Measurements from ENCODE around the gene ITPKB.
"Not testable (repeated sequence)": the region's sequence is repeated elsewhere in the genome, so short reads cannot be mapped to it uniquely, and the experiment has no call there.

Gene ITPKB

GRCh38 chr1:226728448-226728847, 10.6 kb downstream of the ITPKB start:
- Mint-ChIP-seq H3K4me3 (peak overlapping the region; percentile 76), H3K9me3 (no peaks in the 10 kb centered on the region), H3K4me1 (ENCODE audit: low read depth) (peaks cover 100% of the 10 kb centered on the region), H3K36me3 (ENCODE audit: low read depth) (peaks cover 60% of the 10 kb centered on the region), H3K27ac (peak overlapping the region; percentile 95), H3K27me3 (no peaks in the 10 kb centered on the region)

- Mint-ChIP-seq H3K4me1 (ENCODE audit: low read depth) (peaks cover 98% of the 10 kb centered on the region), H3K27ac (peak overlapping the region; percentile 95), H3K36me3 (ENCODE audit: low read depth) (peaks cover 48% of the 10 kb centered on the region), H3K9me3 (no peaks in the 10 kb centered on the region), H3K4me3 (peak overlapping the region; percentile 76), H3K27me3 (no peaks in the 10 kb centered on the region)
Measured at GRCh38 chr1:226725897-226726267, 13.2 kb downstream of the ITPKB start.

- H3K27ac Mint-ChIP-seq = peak overlapping the region; percentile 95
- peaks cover 38% of the 10 kb centered on the region for H3K36me3 Mint-ChIP-seq (ENCODE audit: low read depth)
- peak overlapping the region; percentile 76 for H3K4me3 Mint-ChIP-seq
- peaks cover 98% of the 10 kb centered on the region for H3K4me1 Mint-ChIP-seq (ENCODE audit: low read depth)
- no peaks in the 10 kb centered on the region for H3K9me3 Mint-ChIP-seq
- no peaks in the 10 kb centered on the region for H3K27me3 Mint-ChIP-seq
Measured at GRCh38 chr1:226723657-226724532, 15.2 kb downstream of the ITPKB start.

GRCh38 chr1:226722901-226723656, 16.0 kb downstream of the ITPKB start:
- Mint-ChIP-seq H3K36me3 (ENCODE audit: low read depth) (peaks cover 36% of the 10 kb centered on the region), H3K4me1 (ENCODE audit: low read depth) (peaks cover 98% of the 10 kb centered on the region), H3K27me3 (no peaks in the 10 kb centered on the region), H3K27ac (peak overlapping the region; percentile 95), H3K9me3 (no peaks in the 10 kb centered on the region), H3K4me3 (peak overlapping the region; percentile 65)

GRCh38 chr1:226722240-226722900, 16.7 kb downstream of the ITPKB start:
- Mint-ChIP-seq H3K27ac (peak overlapping the region; percentile 95), H3K36me3 (ENCODE audit: low read depth) (peaks cover 38% of the 10 kb centered on the region), H3K4me3 (peak overlapping the region; percentile 65), H3K4me1 (ENCODE audit: low read depth) (peaks cover 98% of the 10 kb centered on the region), H3K9me3 (no peaks in the 10 kb centered on the region), H3K27me3 (no peaks in the 10 kb centered on the region)

GRCh38 chr1:226720574-226720973, 18.5 kb downstream of the ITPKB start:
- peaks cover 98% of the 10 kb centered on the region for H3K4me1 Mint-ChIP-seq (ENCODE audit: low read depth)
- peaks cover 28% of the 10 kb centered on the region for H3K36me3 Mint-ChIP-seq (ENCODE audit: low read depth)
- not testable (repeated sequence) for H3K4me3 Mint-ChIP-seq, H3K9me3 Mint-ChIP-seq, H3K27me3 Mint-ChIP-seq
- H3K27ac Mint-ChIP-seq = peak overlapping the region; percentile 87

GRCh38 chr1:226719596-226720387, 19.3 kb downstream of the ITPKB start:
- no peak overlapping the region for H3K4me3 Mint-ChIP-seq
- no peaks in the 10 kb centered on the region for H3K27me3 Mint-ChIP-seq
- no peaks in the 10 kb centered on the region for H3K9me3 Mint-ChIP-seq
- peak overlapping the region; percentile 87 for H3K27ac Mint-ChIP-seq
- H3K4me1 Mint-ChIP-seq (ENCODE audit: low read depth) = peaks cover 98% of the 10 kb centered on the region
- peaks cover 25% of the 10 kb centered on the region for H3K36me3 Mint-ChIP-seq (ENCODE audit: low read depth)

GRCh38 chr1:226717256-226717909, 21.7 kb downstream of the ITPKB start:
- peak overlapping the region; percentile 87 for H3K27ac Mint-ChIP-seq
- peaks cover 98% of the 10 kb centered on the region for H3K4me1 Mint-ChIP-seq (ENCODE audit: low read depth)
- H3K9me3 Mint-ChIP-seq = peaks cover 7% of the 10 kb centered on the region
- H3K27me3 Mint-ChIP-seq = no peaks in the 10 kb centered on the region
- H3K4me3 Mint-ChIP-seq = peak overlapping the region; percentile 52
- H3K36me3 Mint-ChIP-seq (ENCODE audit: low read depth) = peaks cover 44% of the 10 kb centered on the region

- peaks cover 98% of the 10 kb centered on the region for H3K4me1 Mint-ChIP-seq (ENCODE audit: low read depth)
- peak overlapping the region; percentile 87 for H3K27ac Mint-ChIP-seq
- peaks cover 38% of the 10 kb centered on the region for H3K36me3 Mint-ChIP-seq (ENCODE audit: low read depth)
- peak overlapping the region; percentile 52 for H3K4me3 Mint-ChIP-seq
- peaks cover 7% of the 10 kb centered on the region for H3K9me3 Mint-ChIP-seq
- H3K27me3 Mint-ChIP-seq = no peaks in the 10 kb centered on the region
Measured at GRCh38 chr1:226716577-226716976, 22.5 kb downstream of the ITPKB start.

- peaks cover 7% of the 10 kb centered on the region for H3K9me3 Mint-ChIP-seq
- peaks cover 44% of the 10 kb centered on the region for H3K36me3 Mint-ChIP-seq (ENCODE audit: low read depth)
- H3K4me3 Mint-ChIP-seq = no peak overlapping the region
- H3K27ac Mint-ChIP-seq = peak overlapping the region; percentile 59
- peaks cover 100% of the 10 kb centered on the region for H3K4me1 Mint-ChIP-seq (ENCODE audit: low read depth)
- H3K27me3 Mint-ChIP-seq = no peaks in the 10 kb centered on the region
Measured at GRCh38 chr1:226714148-226714547, 24.9 kb downstream of the ITPKB start.

- peaks cover 38% of the 10 kb centered on the region for H3K36me3 Mint-ChIP-seq (ENCODE audit: low read depth)
- peak overlapping the region; percentile 52 for H3K4me3 Mint-ChIP-seq
- peak overlapping the region; percentile 89 for H3K27ac Mint-ChIP-seq
- H3K27me3 Mint-ChIP-seq = no peaks in the 10 kb centered on the region
- H3K9me3 Mint-ChIP-seq = peaks cover 7% of the 10 kb centered on the region
- H3K4me1 Mint-ChIP-seq (ENCODE audit: low read depth) = peaks cover 100% of the 10 kb centered on the region
Measured at GRCh38 chr1:226712742-226713419, 26.2 kb downstream of the ITPKB start.

- Mint-ChIP-seq H3K4me1 (ENCODE audit: low read depth) (peaks cover 100% of the 10 kb centered on the region), H3K9me3 (peaks cover 7% of the 10 kb centered on the region), H3K36me3 (ENCODE audit: low read depth) (peaks cover 37% of the 10 kb centered on the region), H3K27me3 (no peaks in the 10 kb centered on the region), H3K4me3 (peak overlapping the region; percentile 52), H3K27ac (peak overlapping the region; percentile 89)
Measured at GRCh38 chr1:226711976-226712741, 26.9 kb downstream of the ITPKB start.

- Mint-ChIP-seq H3K4me1 (ENCODE audit: low read depth) (peaks cover 98% of the 10 kb centered on the region), H3K9me3 (peaks cover 7% of the 10 kb centered on the region), H3K4me3 (peak overlapping the region; percentile 48), H3K36me3 (ENCODE audit: low read depth) (peaks cover 39% of the 10 kb centered on the region), H3K27me3 (no peaks in the 10 kb centered on the region), H3K27ac (peak overlapping the region; percentile 98)
Measured at GRCh38 chr1:226710501-226710900, 28.6 kb downstream of the ITPKB start.

Data from stimulated activated naive CD8-positive, alpha-beta T cell treated with anti-CD3 and anti-CD28 coated beads, Interleukin-15, Interleukin-2, amounts not matched to agents 100 ng/mL and 50 ng/mL, for 24 hours (primary cell).